ENCODE results near the gene MUCL3. TPM values are rescaled to one million over a fixed set of nuclear protein-coding genes. Genes with fewer than 3 reads are reported as not detected.
A peak's percentile ranks its signal among the peaks of the same experiment; 100 is the strongest.

Gene MUCL3
- polyA plus RNA-seq, 1 of the 3 experiments (the other 2 are of a cell fraction) = not detected

DNA sequence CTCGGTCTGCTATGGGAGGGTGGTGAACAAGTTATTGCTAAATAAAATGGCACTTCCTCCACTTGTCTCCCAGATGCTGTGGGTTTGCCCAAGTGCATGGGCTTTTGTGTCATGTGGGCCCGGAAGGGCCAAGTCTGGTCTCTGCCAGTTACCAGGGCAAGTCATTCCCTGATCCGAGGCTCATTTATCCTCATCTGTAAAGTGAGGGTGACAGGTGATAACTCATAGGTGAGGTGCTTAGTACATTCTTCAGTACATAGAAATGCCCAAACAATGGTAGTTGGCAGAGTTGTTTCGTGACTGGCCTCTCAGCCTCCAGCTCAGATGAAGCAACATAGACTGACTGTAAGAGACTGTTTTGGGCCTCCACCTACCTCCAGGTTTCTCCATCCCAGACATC is 2.0 kb upstream of the MUCL3 start:
- Histone ChIP-seq H4K20me1 (ENCODE audit: insufficient read depth) (no peaks in the 10 kb centered on the region), H3K4me2 (no peak overlapping the region), H3K36me3 (replicated peaks in 1 of 2; ENCODE audit: control insufficient read depth in 1 of 2, insufficient read depth in 2 of 2, low read length in 1 of 2) (no peaks in the 10 kb centered on the region), H3K9me2 (no peaks in the 10 kb centered on the region), H3K79me2 (ENCODE audit: insufficient read depth) (no peaks in the 10 kb centered on the region), H3K9ac (no peak overlapping the region), H3K9me3 (no peaks in the 10 kb centered on the region), H3K27ac (ENCODE audit: low read depth in 2 of 2, low read length in 1 of 2) (no peak overlapping the region), H3K4me1 (ENCODE audit: control insufficient read depth in 1 of 2, insufficient read depth in 2 of 2, low read depth in 1 of 2, low read length in 1 of 2) (peaks cover 0 to 4% of the 10 kb centered on the region in 2 experiments; a peak in 1 of 4 replicates), H3K27me3 (ENCODE audit: insufficient read depth) (no peaks in the 10 kb centered on the region), H3K4me3 (ENCODE audit: low read depth in 2 of 2, low read length in 1 of 2) (no peak overlapping the region), H2AFZ (ENCODE audit: low read depth) (no peak overlapping the region), H3F3A (replicated peaks; ENCODE audit: insufficient read depth) (no peaks in the 10 kb centered on the region)
- ChIA-PET CTCF (interaction anchor here (1.0 kb wide), 1 partner anchor 20 kb away, joined by 3 read pairs; no protein-coding TSS in a partner anchor), POLR2A (no interaction called here)
- TF ChIP-seq RXRA (IDR thresholded peaks at IDR 0.05; ENCODE audit: borderline replicate concordance, low read depth) = no peak
- TF ChIP-seq, protein P1, sequence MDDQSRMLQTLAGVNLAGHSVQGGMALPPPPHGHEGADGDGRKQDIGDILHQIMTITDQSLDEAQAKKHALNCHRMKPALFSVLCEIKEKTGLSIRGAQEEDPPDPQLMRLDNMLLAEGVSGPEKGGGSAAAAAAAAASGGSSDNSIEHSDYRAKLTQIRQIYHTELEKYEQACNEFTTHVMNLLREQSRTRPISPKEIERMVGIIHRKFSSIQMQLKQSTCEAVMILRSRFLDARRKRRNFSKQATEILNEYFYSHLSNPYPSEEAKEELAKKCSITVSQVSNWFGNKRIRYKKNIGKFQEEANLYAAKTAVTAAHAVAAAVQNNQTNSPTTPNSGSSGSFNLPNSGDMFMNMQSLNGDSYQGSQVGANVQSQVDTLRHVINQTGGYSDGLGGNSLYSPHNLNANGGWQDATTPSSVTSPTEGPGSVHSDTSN (IDR thresholded peaks at IDR 0.05) = 0 out of 2 replicates have a peak, but pooled peaks have one; percentile 12
- no peak for DNase-seq
- WGBS (ENCODE audit: low lambda C conversion rate) = 45% methylated on average over 3 of the region's 4 CpGs

DNA sequence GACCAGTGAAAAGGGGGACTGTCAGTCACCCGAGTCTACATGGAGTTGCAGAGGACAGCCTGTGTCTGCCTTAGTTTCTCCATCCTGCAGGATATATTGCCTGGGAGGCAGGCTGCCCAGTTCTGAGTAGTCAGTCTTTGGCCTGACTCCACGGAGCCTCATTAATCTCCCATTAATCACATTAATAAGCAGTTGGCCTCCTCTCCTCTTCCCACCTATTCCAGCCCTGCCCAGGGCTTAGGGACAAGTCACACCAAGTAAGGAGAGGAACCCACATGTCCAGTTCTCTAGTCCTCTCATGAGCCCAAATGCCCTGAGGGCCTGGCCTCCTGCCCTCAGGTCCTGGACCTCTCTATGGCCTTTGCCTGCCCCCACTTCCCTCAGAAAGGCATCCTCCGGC is 1.3 kb upstream of the MUCL3 start:
- TF ChIP-seq, protein P1 (IDR thresholded peaks at IDR 0.05) = 0 out of 2 replicates have a peak, but pooled peaks have one; percentile 12
- no peak for TF ChIP-seq RCOR1 (IDR thresholded peaks at IDR 0.05; ENCODE audit: low read length)
- no peak for TF ChIP-seq MXI1 (IDR thresholded peaks at IDR 0.05; ENCODE audit: low read depth, low read length)
- TF ChIP-seq, protein P2, sequence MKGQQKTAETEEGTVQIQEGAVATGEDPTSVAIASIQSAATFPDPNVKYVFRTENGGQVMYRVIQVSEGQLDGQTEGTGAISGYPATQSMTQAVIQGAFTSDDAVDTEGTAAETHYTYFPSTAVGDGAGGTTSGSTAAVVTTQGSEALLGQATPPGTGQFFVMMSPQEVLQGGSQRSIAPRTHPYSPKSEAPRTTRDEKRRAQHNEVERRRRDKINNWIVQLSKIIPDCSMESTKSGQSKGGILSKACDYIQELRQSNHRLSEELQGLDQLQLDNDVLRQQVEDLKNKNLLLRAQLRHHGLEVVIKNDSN (IDR thresholded peaks at IDR 0.05; ENCODE audit: borderline replicate concordance, low read depth) = no peak
- TF ChIP-seq, protein P3, sequence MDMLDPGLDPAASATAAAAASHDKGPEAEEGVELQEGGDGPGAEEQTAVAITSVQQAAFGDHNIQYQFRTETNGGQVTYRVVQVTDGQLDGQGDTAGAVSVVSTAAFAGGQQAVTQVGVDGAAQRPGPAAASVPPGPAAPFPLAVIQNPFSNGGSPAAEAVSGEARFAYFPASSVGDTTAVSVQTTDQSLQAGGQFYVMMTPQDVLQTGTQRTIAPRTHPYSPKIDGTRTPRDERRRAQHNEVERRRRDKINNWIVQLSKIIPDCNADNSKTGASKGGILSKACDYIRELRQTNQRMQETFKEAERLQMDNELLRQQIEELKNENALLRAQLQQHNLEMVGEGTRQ (IDR thresholded peaks at IDR 0.05; ENCODE audit: borderline replicate concordance, low read depth, low read length) = no peak
- TF ChIP-seq NRF1 (IDR thresholded peaks at IDR 0.05; ENCODE audit: low read depth, low read length) = no peak
- Histone ChIP-seq H3K36me3 (replicated peaks in 1 of 2; ENCODE audit: control insufficient read depth in 1 of 2, insufficient read depth in 2 of 2, low read length in 1 of 2) (no peaks in the 10 kb centered on the region), H3K9me3 (no peaks in the 10 kb centered on the region), H2AFZ (ENCODE audit: low read depth) (no peak overlapping the region), H3K27me3 (ENCODE audit: insufficient read depth) (no peaks in the 10 kb centered on the region), H3K4me1 (ENCODE audit: control insufficient read depth in 1 of 2, insufficient read depth in 2 of 2, low read depth in 1 of 2, low read length in 1 of 2) (peaks cover 0 to 4% of the 10 kb centered on the region in 2 experiments; a peak in 1 of 4 replicates), H3K4me2 (no peak overlapping the region), H3K9me2 (no peaks in the 10 kb centered on the region), H3K9ac (no peak overlapping the region), H3K79me2 (ENCODE audit: insufficient read depth) (no peaks in the 10 kb centered on the region), H3K27ac (ENCODE audit: low read depth in 2 of 2, low read length in 1 of 2) (no peak overlapping the region), H4K20me1 (ENCODE audit: insufficient read depth) (no peaks in the 10 kb centered on the region), H3K4me3 (ENCODE audit: low read depth in 2 of 2, low read length in 1 of 2) (no peak overlapping the region), H3F3A (replicated peaks; ENCODE audit: insufficient read depth) (no peaks in the 10 kb centered on the region)
- CTCF ChIA-PET = no interaction called here
- 73% methylated on average over 2 of the region's 3 CpGs for whole genome bisulfite sequencing (ENCODE audit: low lambda C conversion rate)
- POLR2A ChIA-PET = no interaction called here
- DNase-seq = no peak
